Thymus (tissue), 11 donors: ENCODE data around the gene MARF1. TPM values are rescaled to one million over a fixed set of nuclear protein-coding genes. Genes with fewer than 3 reads are reported as not detected.
A peak's percentile ranks its signal among the peaks of the same experiment; 100 is the strongest.
"Not testable (repeated sequence)": the region's sequence is repeated elsewhere in the genome, so short reads cannot be mapped to it uniquely, and the experiment has no call there.

Source experiments
- DNase-seq, 9 donors: peaks; one replicate each; pipeline ENCODE4 v3.0.0-alpha.2; 2013; ENCODE audit warnings: low spot score in 9 of 9, low read depth in 6 of 9, missing footprints in 1 of 9
- H3K27ac ChIP-seq, 2 donors: one replicate each; pipeline ENCODE4 v1.5.1; 2013; ENCODE audit warnings: control low read depth in 1 of 2, low read depth in 1 of 2, low read length in 1 of 2, mild to moderate bottlenecking in 1 of 2, moderate library complexity in 1 of 2
- H3K27me3 ChIP-seq, 2 donors: one replicate each; pipeline ENCODE4 v1.5.1; 2013; ENCODE audit warnings: low read length in 1 of 2; ENCODE audit not compliant: control insufficient read depth in 2 of 2, insufficient read depth in 1 of 2
- H3K36me3 ChIP-seq, 2 donors: one replicate each; pipeline ENCODE4 v1.5.1; 2013; ENCODE audit warnings: low read length in 1 of 2, mild to moderate bottlenecking in 1 of 2, moderate library complexity in 1 of 2; ENCODE audit not compliant: control insufficient read depth in 2 of 2, insufficient read depth in 2 of 2
- H3K4me1 ChIP-seq, 2 donors: one replicate each; pipeline ENCODE4 v1.5.1; 2013; ENCODE audit warnings: low read length in 2 of 2; ENCODE audit not compliant: control insufficient read depth in 2 of 2, insufficient read depth in 2 of 2
- H3K4me3 ChIP-seq, 2 donors: one replicate each; pipeline ENCODE4 v1.5.1; 2013; ENCODE audit warnings: low read length in 2 of 2, control low read depth in 1 of 2, mild to moderate bottlenecking in 1 of 2
- H3K9me3 ChIP-seq, 2 donors: one replicate each; pipeline ENCODE4 v1.5.1; 2013; ENCODE audit warnings: low read length in 1 of 2, mild to moderate bottlenecking in 1 of 2; ENCODE audit not compliant: control insufficient read depth in 2 of 2, insufficient read depth in 1 of 2
- WGBS: extraction: QIAGEN DNeasy Blood & Tissue Kit; methylation state at CpG from one replicate; pipeline ENCODE4 v1.1.7; 2013; 5-methylcytosine and 5-hydroxymethylcytosine counted together
- polyA plus RNA-seq: library from polyadenylated mRNA; stranded (reverse); fragments of 200-250 nt; gene quantifications from one replicate; pipeline ENCODE4 v1.2.3, GENCODE V29; 2013
- total RNA-seq: library from RNA; stranded (reverse); fragments of 120-200 nt; gene quantifications from one replicate; pipeline ENCODE4 v1.2.4, GENCODE V29; 2013
- donor health status: healthy.

MARF1 gene
- total and polyA plus RNA-seq, 2 donors, result 12.6 to 33.7 TPM

DNA sequence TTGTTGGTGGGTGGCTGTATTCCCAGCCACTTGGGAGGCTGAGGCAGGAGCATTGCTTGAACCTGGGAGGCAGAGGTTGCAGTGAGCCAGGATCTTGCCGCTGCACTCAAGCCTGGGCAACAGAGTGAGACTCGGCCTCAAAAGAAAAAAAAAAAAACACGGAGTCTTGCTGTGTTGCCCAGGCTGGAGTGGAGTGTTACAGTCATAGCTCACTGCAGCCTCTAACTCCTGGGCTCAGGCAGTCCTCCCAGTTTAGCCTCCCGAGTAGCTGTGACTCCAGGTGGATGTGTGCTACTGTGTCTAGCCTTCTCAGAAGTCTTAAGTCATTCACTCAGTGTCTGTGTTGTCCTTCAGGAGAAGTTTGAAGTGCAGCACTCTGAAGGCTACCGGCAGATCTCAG is 34.5 kb upstream of the MARF1 start:
- over 99% methylated on average over 5 of the region's 5 CpGs for WGBS

GRCh38 chr16:15676506-15676905 is 33.6 kb upstream of the MARF1 start:
- Histone ChIP-seq H3K4me1 (peaks cover 7 to 16% of the 10 kb centered on the region in 2 donors), H3K36me3 (peaks cover 45 to 50% of the 10 kb centered on the region in 2 donors), H3K9me3 (no peaks in the 10 kb centered on the region), H3K27ac (no peak overlapping the region), H3K27me3 (no peaks in the 10 kb centered on the region), H3K4me3 (no peak overlapping the region)
- 89% methylated on average over 10 of the region's 10 CpGs for WGBS
- DNase-seq, result no peak

More for the DNA sequence above, 34.5 kb upstream of the MARF1 start:
- no peak overlapping the region for H3K27ac ChIP-seq
- peaks cover 7 to 13% of the 10 kb centered on the region in 2 donors for H3K4me1 ChIP-seq
- H3K4me3 ChIP-seq, result no peak overlapping the region
- H3K9me3 ChIP-seq, result no peaks in the 10 kb centered on the region
- no peak for DNase-seq
- no peaks in the 10 kb centered on the region for H3K27me3 ChIP-seq
- H3K36me3 ChIP-seq, result peaks cover 45 to 53% of the 10 kb centered on the region in 2 donors

GRCh38 chr16:15674571-15674970 is 31.6 kb upstream of the MARF1 start:
- Histone ChIP-seq H3K9me3 (no peaks in the 10 kb centered on the region), H3K4me1 (peaks cover 7 to 16% of the 10 kb centered on the region in 2 donors), H3K4me3 (no peak overlapping the region), H3K27me3 (no peaks in the 10 kb centered on the region), H3K27ac (no peak overlapping the region), H3K36me3 (peaks cover 48 to 58% of the 10 kb centered on the region in 2 donors)
- DNase-seq, result no peak
- WGBS, result 98% methylated on average over 7 of the region's 7 CpGs

DNA sequence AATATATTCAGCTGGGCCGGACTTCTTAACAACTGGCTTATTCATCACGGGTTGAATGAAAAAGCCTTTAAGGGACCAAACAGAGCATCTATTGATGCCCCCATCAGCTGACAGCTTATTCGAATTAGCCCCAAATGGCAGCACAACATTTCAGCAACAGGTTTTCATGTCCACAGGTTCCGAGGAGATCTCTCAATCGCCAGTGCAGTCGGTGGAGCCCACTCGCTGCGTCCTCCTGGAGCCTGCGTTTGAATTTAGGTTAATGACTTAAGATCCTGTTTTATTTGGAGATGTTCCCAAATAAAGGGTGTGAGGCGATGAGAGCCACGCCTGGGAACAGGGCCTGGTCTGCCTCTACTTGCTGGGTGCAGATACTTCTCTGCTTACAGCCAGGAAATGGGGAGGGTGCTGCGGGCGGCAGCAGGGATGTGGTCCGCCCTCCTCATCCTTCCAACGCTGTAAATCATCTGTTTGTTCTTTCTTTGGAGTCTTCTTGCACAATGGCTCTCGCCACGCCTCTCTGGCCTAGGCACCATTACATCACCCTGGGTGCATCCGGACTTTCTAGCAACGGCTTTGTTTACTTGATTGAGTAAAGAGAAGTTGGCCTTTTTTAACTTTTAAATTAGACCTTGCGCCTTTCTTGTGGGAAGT is 29.7 kb upstream of the MARF1 start:
- Histone ChIP-seq H3K4me1 (peaks cover 7 to 16% of the 10 kb centered on the region in 2 donors), H3K27ac (peak overlapping the region; percentile 85 to 95), H3K4me3 (no peak overlapping the region), H3K27me3 (no peaks in the 10 kb centered on the region), H3K36me3 (peaks cover 49 to 54% of the 10 kb centered on the region in 2 donors), H3K9me3 (no peaks in the 10 kb centered on the region)
- 18% methylated on average over 20 of the region's 20 CpGs for WGBS
- peak in 8 of 9 donors; percentile 28 to 85 (median 51) for DNase-seq

DNA sequence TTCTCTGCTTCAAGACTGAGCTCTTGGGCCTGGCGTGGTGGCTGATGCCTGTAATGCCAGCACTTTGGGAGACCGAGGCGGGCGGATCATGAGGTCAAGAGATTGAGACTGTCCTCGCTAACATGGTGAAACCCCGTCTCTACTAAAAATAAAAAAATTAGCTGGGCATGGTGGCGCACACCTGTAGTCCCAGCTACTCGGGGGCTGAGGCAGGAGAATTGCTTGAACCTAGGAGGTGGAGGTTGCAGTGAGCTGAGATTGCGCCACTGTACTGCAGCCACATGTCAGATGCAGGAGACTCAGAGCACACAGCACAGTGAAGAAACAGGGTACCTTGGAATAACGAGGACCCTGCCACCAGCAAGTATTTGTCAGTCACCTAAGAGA is 29.2 kb upstream of the MARF1 start:
- peaks cover 49 to 53% of the 10 kb centered on the region in 2 donors for H3K36me3 ChIP-seq
- H3K4me1 ChIP-seq, result peaks cover 7 to 16% of the 10 kb centered on the region in 2 donors
- peak overlapping the region; percentile 85 to 90 for H3K27ac ChIP-seq
- 92% methylated on average over 10 of the region's 10 CpGs for WGBS
- H3K4me3 ChIP-seq, H3K27me3 ChIP-seq, H3K9me3 ChIP-seq: not testable (repeated sequence)
- DNase-seq, result peak in 1 of 9 donors; percentile 9

- Histone ChIP-seq H3K9me3 (no peaks in the 10 kb centered on the region), H3K4me1 (peaks cover 7 to 16% of the 10 kb centered on the region in 2 donors), H3K27me3 (no peaks in the 10 kb centered on the region), H3K36me3 (peaks cover 49 to 51% of the 10 kb centered on the region in 2 donors), H3K4me3 (no peak overlapping the region), H3K27ac (peak overlapping the region in 1 of 2 donors; percentile 90)
- WGBS, result 97% methylated on average over 8 of the region's 8 CpGs
- DNase-seq, result no peak
Measured at GRCh38 chr16:15671530-15672117, 28.7 kb upstream of the MARF1 start.

DNA sequence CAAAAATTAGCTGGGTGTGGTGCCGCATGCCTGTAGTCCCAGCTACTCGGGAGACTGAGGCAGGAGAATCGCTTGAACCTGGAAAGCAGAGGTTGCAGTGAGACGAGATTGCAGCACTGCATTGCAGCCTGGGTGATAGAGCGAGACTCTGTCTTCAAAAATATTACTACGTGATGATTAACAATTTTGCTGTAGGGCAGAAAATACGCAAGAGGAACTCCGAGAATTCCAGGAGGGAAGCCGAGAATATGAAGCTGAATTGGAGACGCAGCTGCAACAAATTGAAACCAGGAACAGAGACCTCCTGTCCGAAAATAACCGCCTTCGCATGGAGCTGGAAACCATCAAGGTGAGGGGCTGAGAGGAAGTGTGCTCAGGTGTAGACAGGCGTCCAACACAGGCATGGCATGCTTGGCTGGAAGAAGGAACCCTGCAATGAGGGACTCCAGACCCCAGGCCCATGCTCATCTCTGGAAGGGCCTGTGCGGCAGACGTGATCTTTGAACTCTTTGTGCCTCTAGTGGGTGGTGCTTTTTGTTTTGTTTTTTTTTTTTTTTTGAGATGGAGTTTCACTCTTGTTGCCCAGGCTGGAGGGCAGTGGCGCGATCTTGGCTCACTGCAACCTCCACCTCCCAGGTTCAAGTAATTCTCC is 24.3 kb upstream of the MARF1 start:
- H3K9me3 ChIP-seq, result no peaks in the 10 kb centered on the region
- peaks cover 51 to 52% of the 10 kb centered on the region in 2 donors for H3K36me3 ChIP-seq
- no peak overlapping the region for H3K4me3 ChIP-seq
- no peak overlapping the region for H3K27ac ChIP-seq
- peaks cover 0 to 1% of the 10 kb centered on the region in 2 donors for H3K4me1 ChIP-seq
- H3K27me3 ChIP-seq, result no peaks in the 10 kb centered on the region
- no peak for DNase-seq
- WGBS, result 92% methylated on average over 18 of the region's 18 CpGs

GRCh38 chr16:15665107-15665506 is 22.2 kb upstream of the MARF1 start:
- no peak overlapping the region for H3K27ac ChIP-seq
- H3K27me3 ChIP-seq, result no peaks in the 10 kb centered on the region
- no peak overlapping the region for H3K4me3 ChIP-seq
- no peaks in the 10 kb centered on the region for H3K9me3 ChIP-seq
- peaks cover 49 to 53% of the 10 kb centered on the region in 2 donors for H3K36me3 ChIP-seq
- DNase-seq, result no peak
- H3K4me1 ChIP-seq, result no peaks in the 10 kb centered on the region

- Histone ChIP-seq H3K27me3 (no peaks in the 10 kb centered on the region), H3K9me3 (no peaks in the 10 kb centered on the region), H3K4me3 (no peak overlapping the region), H3K36me3 (peaks cover 16 to 24% of the 10 kb centered on the region in 2 donors), H3K27ac (no peak overlapping the region), H3K4me1 (no peaks in the 10 kb centered on the region)
- no peak for DNase-seq
- 97% methylated on average over 5 of the region's 5 CpGs for WGBS
Measured at GRCh38 chr16:15660203-15660601, 17.2 kb upstream of the MARF1 start.
